HEK293 (cell line): Measurements from ENCODE around the gene LYRM1.
"Not testable (repeated sequence)": the region's sequence is repeated elsewhere in the genome, so short reads cannot be mapped to it uniquely, and the experiment has no call there.

ENCODE experiments used
- CTCF ChIP-seq: fragments of 450-650 bp; formaldehyde crosslinking; IDR thresholded peaks from 2 replicates; pipeline ENCODE4 v1.5.1; 2016; ENCODE audit warnings: missing biosample characterization, missing genetic modification characterization
- SALL2 ChIP-seq: fragments of 450-650 bp; formaldehyde crosslinking; IDR thresholded peaks from 2 replicates; pipeline ENCODE4 v1.5.0; 2017; ENCODE audit warnings: missing biosample characterization, mild to moderate bottlenecking, missing genetic modification characterization, borderline replicate concordance
- ZNF10 ChIP-seq: fragments of 450-650 bp; formaldehyde crosslinking; IDR thresholded peaks from 2 replicates; pipeline ENCODE4 v1.5.1; 2017; ENCODE audit warnings: missing biosample characterization, missing genetic modification characterization
- ZNF624 ChIP-seq: fragments of 450-650 bp; formaldehyde crosslinking; IDR thresholded peaks from 2 replicates; pipeline ENCODE4 v1.5.1; 2017; ENCODE audit warnings: missing biosample characterization, missing genetic modification characterization

- TF ChIP-seq CTCF, ZNF10, ZNF624, SALL2 (tag by site-specific recombination): not testable (repeated sequence)
These were observed 72.6 kb downstream of the LYRM1 start for GRCh38 chr16:20973201-20973600.
